ENCODE results near the gene FLOT1. TPM values are rescaled to one million over a fixed set of nuclear protein-coding genes. Genes with fewer than 3 reads are reported as not detected.
"Not testable (repeated sequence)": the region's sequence is repeated elsewhere in the genome, so short reads cannot be mapped to it uniquely, and the experiment has no call there.

FLOT1 gene
- total RNA-seq, 1 donor from 2014 or later, result 100 TPM

DNA sequence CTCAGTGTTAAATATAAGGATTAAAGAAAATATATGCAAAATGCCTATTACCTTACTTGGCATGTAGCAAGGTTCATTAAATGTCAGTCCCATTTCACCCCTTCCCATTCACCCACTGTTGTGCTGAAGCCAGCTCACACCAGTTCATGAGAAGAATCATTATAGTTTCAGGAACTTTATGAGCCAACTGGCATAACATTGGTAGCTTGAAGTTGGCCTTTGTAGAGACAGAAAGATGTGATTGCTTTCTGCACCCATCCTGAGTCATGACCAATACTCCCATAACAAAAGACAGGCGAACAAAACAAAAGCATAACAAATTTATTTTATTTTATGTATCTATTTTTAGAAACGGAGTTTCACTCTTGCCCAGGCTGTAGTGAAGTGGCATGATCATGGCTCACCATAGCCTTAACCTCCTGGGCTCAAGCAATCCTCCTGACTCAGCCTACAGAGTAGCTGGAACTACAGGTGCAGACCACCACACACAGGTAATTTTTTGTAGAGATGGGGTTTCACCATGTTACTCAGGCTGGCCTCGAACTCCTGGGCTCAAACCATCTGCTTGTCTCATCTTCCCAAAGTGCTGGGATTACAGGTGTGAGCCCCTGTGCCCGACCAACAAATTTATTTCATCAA lies 19.4 kb upstream of the FLOT1 start:
- TF ChIP-seq CTCF (conservative IDR thresholded peaks at IDR 0.05; ENCODE audit: low read depth, low read length), result no peak
- H3K4me3 ChIP-seq (ENCODE audit: low read depth, low read length), result no peak overlapping the region
- DNase-seq (ENCODE audit: low read depth), result no peak

- DNase-seq (ENCODE audit: low read depth), result no peak
- no peak overlapping the region for H3K4me3 ChIP-seq (ENCODE audit: low read depth, low read length)
- TF ChIP-seq CTCF (conservative IDR thresholded peaks at IDR 0.05; ENCODE audit: low read depth, low read length), result no peak
Measured at GRCh38 chr6:30760549-30760948, 18.1 kb upstream of the FLOT1 start.

DNA sequence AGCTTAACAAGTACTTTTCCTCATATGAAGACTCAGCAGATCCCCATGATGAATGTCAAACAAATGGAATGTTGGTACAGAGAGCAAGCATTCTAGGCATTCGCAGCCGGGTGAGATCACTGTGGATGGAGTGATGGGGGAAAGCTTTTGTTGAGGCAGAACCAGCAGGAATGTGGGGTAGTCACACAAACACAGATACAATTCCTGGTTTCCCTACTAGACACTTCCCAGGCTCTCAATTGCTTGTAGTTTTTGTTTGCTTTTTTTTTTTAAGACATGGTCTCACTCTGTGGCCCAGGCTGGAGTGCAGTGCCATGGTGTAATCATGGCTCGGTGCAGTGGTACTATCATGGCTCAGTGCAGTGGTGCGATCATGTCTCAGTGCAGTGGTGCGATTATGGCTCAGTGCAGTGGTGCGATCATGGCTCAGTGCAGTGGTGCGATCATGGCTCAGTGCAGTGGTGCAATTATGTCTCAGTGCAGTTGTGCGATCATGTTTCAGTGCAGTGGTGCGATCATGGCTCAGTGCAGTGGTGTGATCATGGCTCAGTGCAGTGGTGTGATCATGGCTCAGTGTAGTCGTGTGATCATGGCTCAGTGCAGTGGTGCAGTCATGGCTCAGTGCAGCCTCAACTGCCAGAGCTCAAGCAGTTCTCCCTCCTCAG lies 17.2 kb upstream of the FLOT1 start:
- peak; percentile 98 for DNase-seq (ENCODE audit: low read depth)

GRCh38 chr6:30757261-30757904 lies 14.9 kb upstream of the FLOT1 start:
- DNase-seq (ENCODE audit: low read depth), result no peak
- no peak for TF ChIP-seq CTCF (conservative IDR thresholded peaks at IDR 0.05; ENCODE audit: low read depth, low read length)

More for the DNA sequence above, 17.2 kb upstream of the FLOT1 start:
- H3K4me3 ChIP-seq (ENCODE audit: low read depth, low read length), result no peak overlapping the region
- TF ChIP-seq CTCF (conservative IDR thresholded peaks at IDR 0.05; ENCODE audit: low read depth, low read length), result no peak

DNA sequence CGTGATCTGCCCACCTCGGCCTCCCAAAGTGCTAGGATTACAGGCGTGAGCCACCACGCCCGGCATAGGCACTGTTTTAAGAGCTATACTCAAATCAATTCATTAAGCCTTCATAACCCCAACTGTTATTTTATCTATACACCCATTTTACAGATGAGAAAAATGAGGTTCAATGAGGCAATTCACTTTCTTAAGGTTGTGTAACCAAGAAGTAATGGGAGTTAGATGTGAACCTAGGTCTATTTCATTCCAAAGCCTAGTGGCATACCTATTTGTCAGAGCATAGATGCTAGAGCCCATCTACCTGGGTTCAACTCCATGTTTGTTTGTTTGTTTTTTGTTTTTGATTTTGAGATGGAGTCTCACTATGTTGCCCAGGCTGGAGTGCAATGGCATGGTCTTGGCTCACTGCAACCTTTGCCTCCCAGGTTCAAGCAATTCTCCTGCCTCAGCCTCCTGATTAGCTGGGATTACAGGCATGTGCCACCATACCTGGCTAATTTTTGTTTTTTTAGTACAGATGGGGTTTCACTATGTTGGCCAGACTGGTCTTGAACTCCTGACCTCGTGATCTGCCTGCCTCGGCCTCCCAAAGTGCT lies 14.0 kb upstream of the FLOT1 start:
- DNase-seq (ENCODE audit: low read depth); H3K4me3 ChIP-seq (ENCODE audit: low read depth, low read length): not testable (repeated sequence)

More at GRCh38 chr6:30757261-30757904, 14.9 kb upstream of the FLOT1 start:
- H3K4me3 ChIP-seq (ENCODE audit: low read depth, low read length), result no peak overlapping the region

GRCh38 chr6:30754631-30755030 lies 12.1 kb upstream of the FLOT1 start:
- no peak for TF ChIP-seq CTCF (conservative IDR thresholded peaks at IDR 0.05; ENCODE audit: low read depth, low read length)
- DNase-seq (ENCODE audit: low read depth), result no peak
- no peak overlapping the region for H3K4me3 ChIP-seq (ENCODE audit: low read depth, low read length)

All from epithelial cell of proximal tubule (primary cell).